OCI-LY1 (cell line): ENCODE measurements around the gene ARHGAP25.

ENCODE experiments used
- CTCF ChIP-seq: fragments of 200-600 bp; sonication (generic), shearing (Covaris generic); IDR thresholded peaks from 2 replicates; pipeline ENCODE4 v1.5.1; 2017; ENCODE audit warnings: mild to moderate bottlenecking, antibody characterized with exemption, low read length, moderate library complexity, mixed read lengths
- EZH2 ChIP-seq: fragments of 200-600 bp; sonication (generic), shearing (Covaris generic); IDR thresholded peaks from 2 replicates; pipeline ENCODE4 v1.8.0; 2017; ENCODE audit warnings: borderline replicate concordance, mixed run types, mild to moderate bottlenecking, antibody characterized with exemption, low read length, moderate library complexity, mixed read lengths

GRCh38 chr2:68857202-68857845 lies 122.7 kb downstream of the ARHGAP25 start:
- TF ChIP-seq CTCF (no peak), EZH2 (no peak)
